Osteocyte (in vitro differentiated cells): ENCODE measurements around the gene CATSPERD. TPM values are rescaled to one million over a fixed set of nuclear protein-coding genes. Genes with fewer than 3 reads are reported as not detected.
"Not testable (repeated sequence)": the region's sequence is repeated elsewhere in the genome, so short reads cannot be mapped to it uniquely, and the experiment has no call there.

Experiments
- DNase-seq: peaks from one replicate; pipeline ENCODE4 v3.0.0; 2021; ENCODE audit warnings: mixed read lengths; ENCODE audit not compliant: unreplicated experiment; ENCODE audit errors: extremely low spot score
- H3K27ac Mint-ChIP-seq: one replicate; pipeline ENCODE4 v1.8.0; 2021; ENCODE audit warnings: mild to moderate bottlenecking, mixed read lengths; ENCODE audit not compliant: unreplicated experiment
- H3K27me3 Mint-ChIP-seq: one replicate; pipeline ENCODE4 v1.8.0; 2021; ENCODE audit warnings: mixed read lengths; ENCODE audit not compliant: unreplicated experiment
- H3K36me3 Mint-ChIP-seq: one replicate; pipeline ENCODE4 v1.8.0; 2021; ENCODE audit warnings: mixed read lengths; ENCODE audit not compliant: unreplicated experiment
- H3K4me1 Mint-ChIP-seq: one replicate; pipeline ENCODE4 v1.8.0; 2021; ENCODE audit warnings: mixed read lengths; ENCODE audit not compliant: unreplicated experiment
- H3K4me3 Mint-ChIP-seq: one replicate; pipeline ENCODE4 v1.8.0; 2021; ENCODE audit warnings: mild to moderate bottlenecking, moderate library complexity, mixed read lengths; ENCODE audit not compliant: unreplicated experiment
- H3K9me3 Mint-ChIP-seq: one replicate; pipeline ENCODE4 v1.8.0; 2021; ENCODE audit warnings: mixed read lengths; ENCODE audit not compliant: unreplicated experiment
- total RNA-seq: library from RNA; stranded (reverse); gene quantifications from 2 replicates; pipeline ENCODE4 v1.2.1, GENCODE V29; 2021
- TF ChIP-seq, protein P1 (sequence below): fragments of 200-600 bp; sonication (generic); IDR thresholded peaks from 2 replicates; pipeline ENCODE4 v1.5.0; 2021; ENCODE audit warnings: antibody characterized with exemption, mild to moderate bottlenecking, moderate library complexity

Gene CATSPERD
- total RNA-seq, 1 donor from 2014 or later, result not detected

DNA sequence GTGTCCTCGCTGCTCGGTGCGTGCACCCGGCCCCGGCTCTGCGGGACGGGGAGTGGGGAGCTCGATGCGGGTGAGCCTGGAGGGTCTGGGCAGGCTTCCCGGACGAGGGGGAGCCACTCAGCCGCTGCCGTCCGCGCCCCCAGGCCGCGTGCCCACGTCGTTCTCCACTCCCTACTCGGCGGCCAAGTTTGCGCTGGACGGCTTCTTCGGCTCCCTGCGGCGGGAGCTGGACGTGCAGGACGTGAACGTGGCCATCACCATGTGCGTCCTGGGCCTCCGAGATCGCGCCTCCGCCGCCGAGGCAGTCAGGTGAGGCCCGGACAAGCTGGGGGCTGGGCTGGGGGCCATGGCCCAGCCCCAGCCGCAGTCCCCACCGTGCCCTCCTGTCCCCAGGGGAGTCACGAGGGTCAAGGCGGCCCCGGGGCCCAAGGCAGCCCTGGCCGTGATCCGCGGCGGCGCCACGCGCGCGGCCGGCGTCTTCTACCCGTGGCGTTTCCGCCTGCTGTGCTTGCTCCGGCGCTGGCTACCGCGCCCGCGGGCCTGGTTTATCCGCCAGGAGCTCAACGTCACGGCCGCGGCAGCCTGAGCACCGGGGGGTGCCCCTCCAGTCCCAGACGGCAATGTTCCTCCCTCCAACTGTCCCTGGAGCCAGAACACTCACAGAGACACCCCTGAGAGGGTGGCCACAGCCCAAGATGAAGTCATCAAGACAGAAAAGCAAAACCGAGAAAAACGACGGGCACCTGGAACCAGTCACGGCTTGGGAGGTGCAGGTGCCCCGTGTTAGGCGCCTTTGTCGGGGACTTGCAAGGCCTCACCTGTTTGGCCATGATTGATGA lies 32.9 kb upstream of the CATSPERD start:
- TF ChIP-seq, protein P1, sequence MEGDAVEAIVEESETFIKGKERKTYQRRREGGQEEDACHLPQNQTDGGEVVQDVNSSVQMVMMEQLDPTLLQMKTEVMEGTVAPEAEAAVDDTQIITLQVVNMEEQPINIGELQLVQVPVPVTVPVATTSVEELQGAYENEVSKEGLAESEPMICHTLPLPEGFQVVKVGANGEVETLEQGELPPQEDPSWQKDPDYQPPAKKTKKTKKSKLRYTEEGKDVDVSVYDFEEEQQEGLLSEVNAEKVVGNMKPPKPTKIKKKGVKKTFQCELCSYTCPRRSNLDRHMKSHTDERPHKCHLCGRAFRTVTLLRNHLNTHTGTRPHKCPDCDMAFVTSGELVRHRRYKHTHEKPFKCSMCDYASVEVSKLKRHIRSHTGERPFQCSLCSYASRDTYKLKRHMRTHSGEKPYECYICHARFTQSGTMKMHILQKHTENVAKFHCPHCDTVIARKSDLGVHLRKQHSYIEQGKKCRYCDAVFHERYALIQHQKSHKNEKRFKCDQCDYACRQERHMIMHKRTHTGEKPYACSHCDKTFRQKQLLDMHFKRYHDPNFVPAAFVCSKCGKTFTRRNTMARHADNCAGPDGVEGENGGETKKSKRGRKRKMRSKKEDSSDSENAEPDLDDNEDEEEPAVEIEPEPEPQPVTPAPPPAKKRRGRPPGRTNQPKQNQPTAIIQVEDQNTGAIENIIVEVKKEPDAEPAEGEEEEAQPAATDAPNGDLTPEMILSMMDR, result no peak
- Mint-ChIP-seq H3K4me1 (peaks cover 21% of the 10 kb centered on the region), H3K36me3 (peaks cover 4% of the 10 kb centered on the region), H3K9me3 (no peaks in the 10 kb centered on the region), H3K4me3 (peak overlapping the region; percentile 57), H3K27me3 (no peaks in the 10 kb centered on the region), H3K27ac (peak overlapping the region; percentile 59)
- DNase-seq, result peak; percentile 83

DNA sequence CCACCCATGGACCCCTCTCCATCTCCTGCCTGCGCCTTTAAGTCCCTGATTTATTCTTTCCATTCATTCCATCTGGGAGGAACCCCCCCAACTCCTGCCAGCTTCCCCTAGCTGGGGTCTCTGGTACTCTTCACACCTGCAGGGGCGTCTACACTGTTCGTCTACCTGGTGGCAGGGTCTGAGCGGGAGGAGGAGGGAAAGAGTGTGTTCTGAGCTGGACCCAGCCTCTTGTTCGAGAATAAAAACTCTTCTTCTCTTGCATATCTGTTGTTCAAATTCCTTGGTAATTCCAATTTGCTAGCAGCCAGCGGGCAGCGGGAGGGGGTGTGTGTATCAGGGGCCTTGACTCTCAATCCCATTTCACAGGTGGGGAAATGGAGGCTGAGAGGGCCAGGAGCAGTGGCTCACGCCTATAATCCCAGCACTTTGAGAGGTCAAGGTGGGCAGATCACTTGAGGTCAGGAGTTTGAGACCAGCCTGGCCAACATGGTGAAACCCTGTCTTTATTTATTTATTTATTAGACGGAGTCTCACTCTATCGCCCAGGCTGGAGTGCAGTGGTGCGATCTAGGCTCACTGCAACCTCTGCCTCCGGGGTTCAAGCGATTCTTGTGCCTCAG lies 32.1 kb upstream of the CATSPERD start:
- not testable (repeated sequence) for H3K27ac Mint-ChIP-seq
- H3K4me3 Mint-ChIP-seq, result peak overlapping the region; percentile 57

DNA sequence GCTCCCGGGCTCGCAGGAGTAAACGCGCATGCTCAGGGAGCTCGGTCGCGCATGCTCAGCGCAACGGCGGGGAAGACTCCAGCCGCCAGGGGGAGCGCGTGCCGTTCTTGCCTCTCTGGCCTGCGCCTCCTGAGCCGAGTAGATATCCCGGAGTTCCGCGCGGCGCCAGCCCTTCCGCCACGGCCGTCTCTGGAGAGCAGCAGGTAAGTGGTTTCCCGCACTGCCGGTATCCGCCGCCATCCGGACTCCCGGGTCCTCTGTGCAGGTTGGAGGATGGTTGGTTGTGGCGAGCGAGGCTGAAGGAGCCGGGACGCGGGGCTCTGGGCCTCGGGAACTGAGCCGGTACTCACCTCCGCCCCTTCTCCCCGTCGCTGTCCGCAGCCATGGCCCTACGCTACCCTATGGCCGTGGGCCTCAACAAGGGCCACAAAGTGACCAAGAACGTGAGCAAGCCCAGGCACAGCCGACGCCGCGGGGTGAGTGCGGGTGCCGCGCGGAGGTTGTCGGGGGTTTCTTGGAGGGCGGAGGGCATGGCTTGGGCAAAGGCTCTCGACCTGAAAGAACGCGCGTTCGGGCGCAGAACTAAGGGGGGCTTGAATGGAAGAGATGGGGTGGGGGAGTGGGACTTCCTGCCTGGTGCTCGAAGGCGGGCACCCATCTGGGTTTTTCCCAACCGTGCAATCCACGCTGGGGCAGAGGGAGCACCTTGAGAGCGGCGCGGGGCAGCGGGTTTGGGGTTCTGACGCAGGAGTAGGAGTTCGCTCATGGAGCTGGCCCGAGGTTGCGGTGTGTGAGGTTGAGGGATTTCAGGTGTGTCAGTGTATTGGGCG lies 30.1 kb upstream of the CATSPERD start, which contains the start of gene RPL36:
TSS of gene RPL36 (plus strand) at position 171 of the 830 bp plus-strand sequence. CDS start at position 384, 213 bp downstream.
- Mint-ChIP-seq H3K4me3 (peak within 1 kb of the TSS; percentile 97), H3K4me1 (peaks cover 21% of the 10 kb centered on the region), H3K36me3 (peaks cover 11% of the 10 kb centered on the region), H3K9me3 (no peaks in the 10 kb centered on the region), H3K27ac (peak within 1 kb of the TSS; percentile 93), H3K27me3 (no peaks in the 10 kb centered on the region)
- TF ChIP-seq, protein P1, result peak; percentile 95
- DNase-seq, result peak; percentile 100

More for the DNA sequence above, 32.1 kb upstream of the CATSPERD start:
- DNase-seq, H3K36me3 Mint-ChIP-seq, H3K9me3 Mint-ChIP-seq, H3K27me3 Mint-ChIP-seq: not testable (repeated sequence)
- H3K4me1 Mint-ChIP-seq, result peaks cover 21% of the 10 kb centered on the region

DNA sequence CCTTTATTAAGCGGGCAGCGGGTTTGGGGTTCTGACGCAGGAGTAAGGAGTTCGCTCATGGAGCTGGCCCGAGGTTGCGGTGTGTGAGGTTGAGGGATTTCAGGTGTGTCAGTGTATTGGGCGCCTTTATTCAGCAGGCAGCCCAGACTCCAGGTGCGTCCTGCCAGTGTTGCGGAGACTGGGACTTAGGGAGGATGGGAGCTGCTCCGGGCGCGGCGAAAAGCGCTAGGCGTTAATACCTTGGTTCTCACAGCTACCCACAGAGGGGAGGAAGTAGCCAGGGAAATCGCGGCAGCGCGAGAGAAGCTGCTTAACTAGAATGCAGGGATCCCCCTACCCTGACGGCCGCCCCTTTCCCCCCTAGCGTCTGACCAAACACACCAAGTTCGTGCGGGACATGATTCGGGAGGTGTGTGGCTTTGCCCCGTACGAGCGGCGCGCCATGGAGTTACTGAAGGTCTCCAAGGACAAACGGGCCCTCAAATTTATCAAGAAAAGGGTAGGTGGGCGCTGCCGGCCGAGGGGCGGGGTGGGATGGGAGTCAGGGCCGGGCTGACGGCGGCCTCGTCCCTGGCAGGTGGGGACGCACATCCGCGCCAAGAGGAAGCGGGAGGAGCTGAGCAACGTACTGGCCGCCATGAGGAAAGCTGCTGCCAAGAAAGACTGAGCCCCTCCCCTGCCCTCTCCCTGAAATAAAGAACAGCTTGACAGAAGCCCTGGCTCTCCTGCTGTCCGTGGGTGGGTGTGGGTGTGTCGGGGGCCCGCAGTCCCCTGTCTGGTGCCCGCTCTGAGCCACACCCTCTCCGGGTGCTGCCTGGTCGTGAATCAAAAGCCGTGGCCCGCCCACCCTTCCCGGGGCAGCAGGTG lies 29.2 kb upstream of the CATSPERD start:
- Mint-ChIP-seq H3K36me3 (peaks cover 11% of the 10 kb centered on the region), H3K9me3 (no peaks in the 10 kb centered on the region), H3K27ac (peak overlapping the region; percentile 93), H3K4me3 (peak overlapping the region; percentile 97), H3K4me1 (peaks cover 21% of the 10 kb centered on the region), H3K27me3 (no peaks in the 10 kb centered on the region)
- TF ChIP-seq, protein P1, result no peak
- DNase-seq, result peak; percentile 82
